NOMO-1 treated with dmso at 0.1 percent for 144 hours (cell line): ENCODE measurements around the gene HNF1B.
"Not testable (repeated sequence)": the region's sequence is repeated elsewhere in the genome, so short reads cannot be mapped to it uniquely, and the experiment has no call there.

ENCODE experiments used
- DNase-seq: peaks from one replicate; lab custom pipeline; 2025; ENCODE audit not compliant: unreplicated experiment; lab: John Stamatoyannopoulos, UW

HNF1B gene, protein sequence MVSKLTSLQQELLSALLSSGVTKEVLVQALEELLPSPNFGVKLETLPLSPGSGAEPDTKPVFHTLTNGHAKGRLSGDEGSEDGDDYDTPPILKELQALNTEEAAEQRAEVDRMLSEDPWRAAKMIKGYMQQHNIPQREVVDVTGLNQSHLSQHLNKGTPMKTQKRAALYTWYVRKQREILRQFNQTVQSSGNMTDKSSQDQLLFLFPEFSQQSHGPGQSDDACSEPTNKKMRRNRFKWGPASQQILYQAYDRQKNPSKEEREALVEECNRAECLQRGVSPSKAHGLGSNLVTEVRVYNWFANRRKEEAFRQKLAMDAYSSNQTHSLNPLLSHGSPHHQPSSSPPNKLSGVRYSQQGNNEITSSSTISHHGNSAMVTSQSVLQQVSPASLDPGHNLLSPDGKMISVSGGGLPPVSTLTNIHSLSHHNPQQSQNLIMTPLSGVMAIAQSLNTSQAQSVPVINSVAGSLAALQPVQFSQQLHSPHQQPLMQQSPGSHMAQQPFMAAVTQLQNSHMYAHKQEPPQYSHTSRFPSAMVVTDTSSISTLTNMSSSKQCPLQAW

DNA sequence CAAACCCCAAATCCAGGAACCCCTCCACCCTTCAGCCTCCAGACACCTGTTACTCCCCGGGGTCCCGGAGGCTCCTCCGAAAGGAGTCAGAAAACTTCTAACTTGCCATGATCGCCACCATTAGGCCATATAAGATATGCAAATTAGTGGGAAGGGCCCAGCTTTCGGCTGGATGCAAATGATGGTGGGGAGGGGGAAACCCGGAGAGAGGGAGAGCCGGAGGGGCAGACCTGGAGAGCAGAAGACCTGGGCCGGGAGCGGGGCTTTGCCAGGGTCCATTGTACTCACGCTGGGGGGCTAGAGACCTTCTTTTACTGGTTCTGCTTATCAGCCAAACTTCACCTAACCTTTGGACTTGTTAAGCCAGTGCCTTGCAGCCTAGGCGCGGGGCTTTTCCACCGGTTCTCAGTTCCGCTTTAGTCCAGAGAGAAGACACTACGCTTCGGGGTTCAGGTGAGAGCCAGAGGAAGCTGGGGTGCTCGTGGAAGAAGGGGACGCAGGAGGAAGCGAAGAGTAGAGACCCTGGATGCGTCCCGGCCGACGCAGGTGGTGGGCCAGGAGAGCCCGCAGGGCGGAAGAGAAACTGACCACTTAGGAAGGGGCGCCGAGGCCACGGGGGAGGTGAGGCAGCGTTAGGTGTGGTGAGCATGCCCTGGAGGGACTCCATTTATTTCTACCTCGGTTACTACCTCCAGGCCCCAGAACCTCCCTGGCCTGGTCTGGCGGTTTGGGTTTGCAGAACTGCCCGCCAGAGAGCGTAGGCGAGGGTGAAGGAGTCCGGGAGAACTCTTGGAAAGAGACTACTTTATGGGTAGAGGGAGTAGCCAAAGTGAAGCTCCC, at the start of gene HNF1B:
Gene HNF1B (minus strand): TSS at position 99 of the 840 bp plus-strand sequence. CDS start 175 bp downstream, outside the sequence.
- DNase-seq, result peak; percentile 27

DNA sequence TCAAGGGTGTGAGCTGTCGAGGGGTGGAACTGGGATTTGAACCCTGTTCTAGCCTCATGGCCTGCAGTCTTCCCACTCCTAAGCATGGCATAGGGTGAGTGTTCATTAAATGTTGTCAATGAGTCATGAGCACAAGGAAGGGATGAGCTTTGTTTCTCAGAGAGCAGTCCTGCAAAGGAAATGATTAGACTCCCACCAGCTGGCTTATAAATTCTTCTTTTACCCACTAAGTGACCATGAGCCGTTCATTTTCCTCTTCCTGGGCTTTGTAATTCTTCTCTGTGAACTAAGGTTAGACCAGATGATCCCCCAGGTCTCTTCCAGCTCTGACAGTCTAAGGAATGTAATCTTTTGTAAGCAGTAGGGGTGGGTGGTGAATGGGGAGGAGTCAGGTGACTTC, 47.9 kb upstream of the HNF1B start:
- DNase-seq, result no peak

DNA sequence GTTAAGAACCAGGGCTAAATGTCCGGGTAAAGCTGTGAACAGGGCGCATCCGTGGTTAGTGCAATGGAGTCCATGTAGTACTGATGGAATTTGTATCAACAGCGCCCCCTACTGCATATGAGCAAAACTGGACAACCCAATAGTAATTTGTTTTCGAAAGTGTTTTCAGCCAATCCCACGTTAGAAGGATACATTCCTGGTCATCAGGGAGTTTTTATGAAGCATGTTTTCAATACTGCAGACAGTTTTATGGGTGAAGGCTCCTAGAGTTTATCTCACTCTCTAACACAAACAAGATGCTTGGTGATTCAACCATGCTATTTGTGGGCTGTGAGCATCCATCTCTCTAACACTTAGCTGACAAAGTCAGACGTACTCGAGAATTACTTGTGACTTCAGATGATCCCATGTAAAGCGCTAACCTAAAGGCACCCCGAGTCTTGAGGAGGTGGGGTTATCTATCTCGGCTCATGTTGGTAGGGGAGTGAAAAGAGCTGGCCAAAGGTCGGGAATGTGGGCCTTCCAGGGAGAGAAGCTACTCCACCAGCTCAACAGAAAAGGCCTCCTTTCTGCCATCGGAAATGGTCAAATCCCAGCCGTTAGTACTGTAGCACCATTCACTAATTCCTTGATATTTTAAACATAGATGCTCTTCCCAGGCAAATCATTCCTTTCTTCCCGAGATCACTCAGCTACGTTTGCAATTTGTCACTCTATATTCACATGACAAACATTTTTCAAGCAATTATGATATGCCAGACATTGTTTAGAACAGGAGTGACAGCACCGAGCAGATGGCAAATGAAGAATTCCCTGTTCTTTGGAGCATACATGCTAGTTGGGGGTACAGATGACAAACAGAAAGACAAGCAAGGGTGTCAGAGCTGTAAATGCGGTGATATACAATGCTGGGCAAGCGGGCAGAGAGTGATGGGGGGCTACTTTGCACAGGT, 46.9 kb upstream of the HNF1B start:
- peak; percentile 10 for DNase-seq

DNA sequence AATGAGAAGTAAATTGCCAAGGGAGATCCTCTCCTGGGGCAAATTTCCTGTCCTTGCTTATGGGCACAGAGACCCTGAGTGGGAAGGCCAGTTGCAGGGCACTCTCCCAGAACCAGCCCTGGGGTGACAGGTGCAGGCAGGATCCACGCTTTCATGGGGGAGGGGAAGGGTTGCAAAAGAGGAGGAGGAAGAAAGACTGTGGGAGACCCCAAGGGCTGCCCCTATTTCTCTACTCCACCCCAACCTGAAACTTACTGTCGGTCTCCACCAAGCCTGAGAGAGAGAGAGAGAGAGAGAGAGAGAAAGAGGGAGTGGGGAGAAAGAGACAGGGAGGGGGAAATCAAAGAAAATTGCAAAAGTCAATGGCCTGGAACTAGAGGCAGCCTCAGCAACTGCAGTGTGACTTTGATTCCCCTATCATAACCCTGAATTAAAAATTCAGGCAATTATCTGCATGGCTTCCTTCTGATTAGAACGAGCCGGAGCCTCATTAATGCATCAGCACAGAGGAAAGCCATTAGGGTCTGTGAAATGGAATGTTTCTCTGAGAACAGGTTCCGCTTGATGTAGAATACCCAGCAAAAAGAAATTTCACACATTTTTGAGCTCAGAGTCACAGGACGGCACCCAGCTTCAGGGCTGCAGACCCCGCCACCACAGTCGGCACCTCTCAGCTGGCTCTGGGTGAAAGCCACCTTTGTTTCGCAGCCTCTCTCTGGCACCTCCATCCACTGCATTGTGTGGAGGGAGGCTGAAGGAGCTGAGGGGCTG, 45.1 kb upstream of the HNF1B start:
- DNase-seq, result no peak

DNA sequence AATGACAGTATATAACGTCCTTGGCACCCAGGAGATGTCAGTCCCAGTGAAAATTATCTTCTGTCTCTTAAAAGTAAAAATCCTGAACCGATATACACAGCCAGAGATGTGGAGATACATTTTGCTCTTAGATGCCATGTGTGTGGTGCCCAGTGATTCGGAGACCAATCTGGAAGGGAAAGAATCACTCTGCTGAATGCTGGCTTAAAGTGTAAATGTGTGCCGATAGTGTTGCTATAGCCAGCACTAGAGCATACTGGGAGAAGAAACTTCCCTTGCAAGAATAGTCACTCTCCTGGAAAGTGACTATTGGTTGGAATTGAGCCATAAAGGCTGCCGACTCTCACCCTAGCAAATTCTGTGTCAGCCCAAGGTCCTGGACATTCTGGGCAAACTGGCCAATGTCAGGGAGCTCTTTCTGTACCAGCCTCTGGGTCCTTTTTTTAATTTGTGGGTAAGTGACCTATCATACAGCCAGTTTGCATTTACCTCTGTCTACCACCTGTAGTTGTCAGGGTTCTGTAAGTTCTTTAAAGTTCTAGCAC, 44.2 kb upstream of the HNF1B start:
- no peak for DNase-seq

DNA sequence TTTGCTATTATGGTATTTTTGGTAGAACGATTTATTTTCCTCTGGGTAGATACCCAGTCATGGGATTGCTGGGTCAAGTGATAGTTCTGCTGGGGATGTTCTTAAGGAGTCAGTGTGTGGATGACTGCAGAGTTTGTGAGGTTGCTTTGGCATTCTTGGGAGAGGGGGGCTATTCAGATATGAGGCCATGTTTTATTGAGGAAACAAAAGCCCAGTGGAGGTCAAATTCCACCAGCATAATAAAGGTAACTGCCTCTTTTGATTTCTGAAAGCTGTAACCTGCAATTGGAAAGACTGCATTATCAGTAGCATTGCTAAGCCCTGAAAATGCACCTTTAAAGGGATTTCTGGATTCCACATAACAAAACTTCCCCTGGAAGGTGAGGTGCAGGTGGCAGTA, 43.7 kb upstream of the HNF1B start:
- no peak for DNase-seq

DNA sequence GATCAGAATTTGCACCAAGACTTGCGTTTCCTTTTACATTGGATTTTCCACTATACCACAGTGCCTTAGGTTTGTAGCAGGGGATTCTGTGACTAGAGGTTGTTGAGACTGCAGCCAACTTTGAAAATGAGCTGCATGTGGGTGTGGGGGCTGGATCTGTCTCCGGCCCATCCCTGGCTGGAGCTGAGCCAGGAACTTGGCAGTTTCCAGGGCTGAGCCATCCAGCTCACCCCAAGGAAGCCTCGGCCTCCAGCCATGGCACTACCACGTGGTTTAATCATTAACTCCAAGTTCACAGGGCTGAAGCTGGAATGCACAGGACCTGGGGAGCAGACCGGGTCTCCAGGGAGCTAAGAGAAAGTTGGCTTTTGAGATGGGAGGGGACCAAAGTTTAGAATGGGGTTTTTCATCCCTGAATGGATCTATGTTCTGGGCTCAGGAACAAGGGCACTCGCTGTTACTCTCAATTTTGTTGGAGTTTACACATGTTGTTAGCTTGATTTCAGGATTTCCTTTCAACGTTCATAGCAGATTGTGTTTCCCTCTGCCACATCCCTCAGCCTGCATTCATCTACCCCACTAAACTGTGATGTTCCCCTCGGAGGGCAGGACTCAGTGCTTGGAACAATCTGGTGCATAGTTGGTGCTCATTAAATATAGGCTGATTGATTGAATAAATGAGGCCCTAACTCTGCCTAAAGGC, 42.3 kb upstream of the HNF1B start:
- no peak for DNase-seq

DNA sequence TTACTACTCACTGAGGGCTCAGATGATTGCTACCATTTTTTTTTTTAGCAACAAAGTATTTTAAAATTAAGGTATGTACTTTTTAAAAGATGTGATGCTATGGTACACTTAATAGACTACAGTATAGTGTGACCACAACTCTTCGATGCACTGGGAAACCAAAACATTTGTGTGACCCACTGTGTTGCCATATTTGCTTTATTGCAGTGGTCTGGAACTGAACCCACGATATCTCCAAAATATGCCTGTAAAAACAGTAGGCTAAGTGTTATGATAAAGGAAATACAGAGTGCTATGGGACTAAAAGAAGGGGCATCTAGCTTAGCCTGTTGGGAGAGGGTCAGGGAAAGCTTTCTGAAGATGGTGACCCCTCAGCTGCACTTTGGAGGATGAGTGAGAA, 41.6 kb upstream of the HNF1B start:
- no peak for DNase-seq

DNA sequence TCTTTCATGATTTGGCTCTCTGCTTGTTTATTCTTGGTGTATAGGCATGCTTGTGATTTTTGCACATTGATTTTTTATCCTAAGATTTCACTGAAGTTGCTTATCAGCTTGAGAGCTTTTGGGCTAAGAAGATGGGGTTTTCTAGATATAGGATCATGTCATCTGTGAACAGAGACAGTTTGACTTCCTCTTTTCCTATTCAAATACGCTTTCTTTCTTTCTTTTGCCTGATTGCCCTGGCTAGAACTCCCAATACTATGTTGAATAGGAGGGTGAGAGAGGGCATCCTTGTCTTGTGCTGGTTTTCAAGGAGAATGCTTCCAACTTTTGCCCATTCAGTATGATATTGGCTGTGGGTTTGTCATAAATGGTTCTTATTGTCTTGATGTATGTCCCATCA, 37.6 kb upstream of the HNF1B start:
- DNase-seq, result not testable (repeated sequence)

DNA sequence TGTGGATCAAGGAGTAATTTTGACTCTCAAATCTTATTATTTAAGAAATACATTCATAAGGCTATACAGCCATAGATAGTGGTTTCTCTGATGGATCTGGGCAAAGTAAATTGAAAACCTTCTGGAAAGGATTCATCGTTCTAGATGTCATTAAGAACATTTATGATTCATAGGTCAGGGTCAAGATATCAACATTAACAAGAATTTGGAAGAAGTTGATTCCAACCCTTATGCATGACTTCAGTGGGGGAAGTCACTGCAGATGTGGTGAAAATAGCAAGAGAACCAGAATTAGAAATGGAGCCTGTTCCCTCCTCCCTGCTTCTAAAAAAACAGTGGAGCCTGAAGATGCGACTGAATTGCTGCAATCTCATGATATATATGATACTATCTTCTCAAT, 36.6 kb upstream of the HNF1B start:
- no peak for DNase-seq

DNA sequence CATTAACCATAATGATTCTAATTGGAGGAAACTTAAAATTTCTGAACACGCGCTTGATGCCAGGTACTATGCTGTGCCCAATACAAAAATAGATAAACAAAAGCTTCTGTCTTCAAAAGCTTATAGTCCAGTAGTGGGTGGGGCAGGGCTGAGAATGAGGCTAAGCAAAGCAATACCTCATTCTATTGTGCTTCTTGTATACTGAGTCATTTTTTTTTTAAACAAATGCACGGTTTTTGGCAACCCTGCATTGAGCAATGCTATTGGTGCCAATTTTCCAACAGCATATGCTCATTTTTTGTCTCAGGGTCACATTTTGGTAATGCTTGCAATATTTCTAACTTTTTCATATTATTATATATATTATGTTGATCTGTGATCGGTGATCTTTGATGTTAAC, 34.7 kb upstream of the HNF1B start:
- DNase-seq, result no peak

DNA sequence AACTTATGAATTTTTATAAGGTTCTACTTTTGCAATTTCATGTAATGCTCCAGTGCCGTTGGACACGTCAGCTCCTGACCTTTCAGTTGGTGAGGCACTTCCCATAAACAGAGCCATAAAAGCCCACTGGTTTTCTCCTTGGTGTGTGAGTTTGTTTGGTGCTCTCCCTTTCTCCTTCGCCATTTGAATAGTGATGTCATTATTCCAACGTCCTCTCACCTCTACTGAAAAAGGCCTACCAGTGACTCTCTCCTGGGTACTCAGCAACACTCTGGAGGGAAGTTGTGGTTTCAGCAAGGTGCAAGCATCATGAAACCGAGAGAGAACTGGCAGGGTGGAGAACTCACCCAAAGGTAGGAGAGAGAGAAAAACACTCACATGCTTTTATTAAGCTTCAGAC, 29.6 kb upstream of the HNF1B start:
- DNase-seq, result no peak

DNA sequence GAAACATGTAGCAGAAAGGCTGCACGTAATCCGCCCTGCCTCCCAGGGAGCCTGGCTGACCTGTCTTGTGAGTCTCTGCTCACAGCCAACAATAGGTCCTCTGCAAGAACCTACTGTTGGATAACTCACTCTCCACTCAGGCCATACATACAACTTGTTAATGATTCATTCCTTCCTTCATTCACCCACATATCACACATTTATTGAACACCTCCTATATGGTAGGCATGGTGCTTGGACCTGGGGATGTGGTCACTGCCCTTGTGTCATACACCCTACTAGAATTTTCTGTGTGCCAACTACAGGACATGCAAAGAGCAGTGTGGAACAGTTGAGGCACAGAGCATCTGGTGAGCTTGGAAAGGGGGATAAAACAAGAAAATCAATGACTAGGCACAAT, 28.1 kb upstream of the HNF1B start:
- no peak for DNase-seq

DNA sequence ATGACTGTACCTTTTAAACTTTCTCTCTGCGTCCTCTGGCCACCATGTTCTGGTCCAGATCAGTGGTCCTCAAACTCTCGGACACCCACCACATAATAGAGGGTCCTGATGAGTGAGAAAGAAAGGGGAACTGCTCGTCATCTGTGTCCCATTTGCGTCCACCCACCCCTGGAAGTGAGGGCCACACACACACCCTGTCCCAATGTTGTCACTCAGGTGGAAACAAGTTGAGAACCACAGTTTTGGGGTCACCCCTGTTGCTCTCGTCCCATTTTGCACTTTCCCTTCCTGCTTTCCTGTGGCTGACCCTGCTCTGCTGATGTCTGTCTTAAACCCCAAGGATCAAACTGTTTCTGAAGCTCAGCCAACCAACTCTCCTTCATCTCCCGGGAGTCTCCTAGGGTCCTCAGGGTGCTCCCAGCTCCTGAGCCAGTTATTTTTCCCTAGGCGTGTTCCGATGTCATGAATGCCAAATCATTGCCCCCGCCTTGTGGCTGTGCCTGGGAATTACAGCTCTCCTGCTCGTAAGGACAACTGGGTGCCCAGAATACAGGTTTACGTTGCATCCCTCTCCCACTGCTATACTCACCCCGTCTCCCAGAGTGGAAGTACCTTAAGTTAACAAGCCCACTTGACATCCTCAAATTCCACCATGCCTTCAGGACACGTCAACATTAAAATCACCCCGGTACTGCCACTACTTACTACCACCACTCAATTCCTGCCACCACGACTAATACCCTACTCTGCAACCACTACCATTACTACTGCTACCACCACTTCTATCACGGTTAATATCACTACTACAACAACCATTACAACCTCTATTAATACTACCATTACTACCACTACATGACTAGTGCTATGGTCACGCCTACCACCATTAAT, 26.0 kb upstream of the HNF1B start:
- no peak for DNase-seq

DNA sequence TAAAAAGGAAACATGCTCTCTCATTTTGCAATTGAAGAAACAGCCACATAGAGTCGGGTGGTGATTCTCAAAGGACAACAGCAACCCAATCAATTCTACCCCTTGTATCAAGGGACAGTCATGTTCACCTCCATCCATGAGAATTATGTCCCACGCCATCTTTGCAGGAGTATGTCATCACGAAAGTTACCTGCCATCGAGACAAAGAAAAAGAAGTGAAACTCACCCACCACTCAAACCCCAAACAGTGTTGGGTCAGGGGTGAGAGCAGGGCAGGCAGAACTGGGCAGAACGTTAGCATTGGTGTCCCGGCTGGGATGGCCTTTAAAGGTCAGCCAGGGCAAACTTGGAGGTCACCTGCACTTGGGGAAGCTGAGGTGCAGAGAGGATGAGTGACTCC, 24.2 kb upstream of the HNF1B start:
- DNase-seq, result no peak

DNA sequence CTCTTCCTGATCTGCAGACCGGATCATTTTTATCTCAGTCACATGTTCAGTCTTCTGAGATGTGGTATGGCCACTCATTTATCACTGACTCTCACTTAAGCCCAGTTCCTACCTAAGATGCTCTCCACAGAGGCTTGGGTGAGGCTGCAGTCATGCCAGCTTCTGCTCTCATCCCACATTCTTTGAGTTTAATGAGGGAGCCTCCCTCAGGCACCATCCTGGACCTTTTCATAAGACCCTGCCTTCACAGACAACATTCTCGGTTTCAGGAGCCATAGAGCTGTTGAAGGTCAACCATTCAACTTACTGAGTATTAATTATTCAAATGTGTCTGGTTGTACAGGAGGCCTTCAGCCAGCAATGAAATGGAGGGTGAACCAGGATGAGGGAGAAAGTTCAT, 23.6 kb upstream of the HNF1B start:
- DNase-seq, result no peak

DNA sequence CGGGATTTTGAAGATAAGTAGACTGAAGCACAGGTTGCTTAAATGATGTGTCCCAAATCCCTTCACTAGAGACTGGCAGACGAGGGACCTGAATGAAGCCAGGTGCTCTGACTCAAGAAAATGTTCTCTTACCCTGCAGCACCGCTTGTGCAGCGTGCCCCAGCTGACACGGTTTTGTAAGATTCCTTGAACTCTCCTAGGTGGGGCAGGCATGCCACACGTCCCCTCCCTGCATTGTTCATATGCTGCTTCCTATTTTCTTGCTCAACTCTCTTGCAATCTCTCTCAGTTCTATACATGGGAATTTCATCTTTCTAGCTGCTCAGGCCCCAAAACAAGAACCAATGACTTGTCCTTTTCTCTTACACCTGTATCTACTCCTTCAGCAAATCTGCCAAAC, 22.1 kb upstream of the HNF1B start:
- no peak for DNase-seq

DNA sequence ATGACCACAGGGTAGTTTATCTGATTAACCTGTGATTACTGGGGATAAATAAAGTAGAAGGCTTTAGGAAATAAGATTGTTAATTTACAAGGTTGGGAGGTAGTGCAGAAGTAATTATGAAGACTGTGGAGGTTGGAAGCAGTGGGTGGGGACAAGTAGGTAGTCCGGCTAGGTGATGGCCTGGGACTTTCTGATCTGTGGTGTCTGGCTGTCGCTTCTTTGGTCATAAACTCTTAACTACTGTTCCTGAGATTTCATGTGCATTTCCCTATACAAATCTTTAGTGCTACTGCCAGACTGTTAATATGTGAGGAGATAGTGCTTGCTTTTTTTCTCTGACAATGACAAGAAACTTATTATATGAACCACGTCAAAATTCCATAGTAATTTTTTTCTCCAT, 19.5 kb upstream of the HNF1B start:
- DNase-seq, result no peak
